Ishikawa (cell line): ENCODE data around the gene POMGNT2.

Experiments
- CEBPB ChIP-seq: IDR thresholded peaks from 2 replicates; pipeline ENCODE4 v1.6.1; 2012
- EGR1 ChIP-seq: IDR thresholded peaks from 2 replicates; pipeline ENCODE4 v1.6.1; 2012
- EP300 ChIP-seq: IDR thresholded peaks from 2 replicates; pipeline ENCODE4 v1.6.1; 2012; ENCODE audit warnings: borderline replicate concordance
- FOXM1 ChIP-seq: IDR thresholded peaks from 2 replicates; pipeline ENCODE4 v1.6.1; 2012; ENCODE audit warnings: low read depth, borderline replicate concordance
- RAD21 ChIP-seq: IDR thresholded peaks from 2 replicates; pipeline ENCODE4 v1.6.1; 2012; ENCODE audit warnings: low read depth
- TAF1 ChIP-seq: IDR thresholded peaks from 2 replicates; pipeline ENCODE4 v1.6.1; 2012; ENCODE audit warnings: low read depth, mild to moderate bottlenecking
- YY1 ChIP-seq: IDR thresholded peaks from 2 replicates; pipeline ENCODE4 v1.6.1; 2012; ENCODE audit warnings: low read depth
- ZBTB7A ChIP-seq: IDR thresholded peaks from 2 replicates; pipeline ENCODE4 v1.6.1; 2012; ENCODE audit warnings: low read depth
- TF ChIP-seq, protein P1 (sequence below): IDR thresholded peaks from 2 replicates; pipeline ENCODE4 v1.6.1; 2012; ENCODE audit warnings: low read depth, mild to moderate bottlenecking
- TF ChIP-seq, protein P2 (sequence below): IDR thresholded peaks from 2 replicates; pipeline ENCODE4 v1.6.1; 2012

GRCh38 chr3:43154980-43155379 is 49.1 kb upstream of the POMGNT2 start:
- TF ChIP-seq FOXM1 (no peak), CEBPB (no peak), TAF1 (no peak), RAD21 (no peak), EP300 (no peak), YY1 (no peak), EGR1 (no peak), ZBTB7A (no peak)
- TF ChIP-seq, protein P1, sequence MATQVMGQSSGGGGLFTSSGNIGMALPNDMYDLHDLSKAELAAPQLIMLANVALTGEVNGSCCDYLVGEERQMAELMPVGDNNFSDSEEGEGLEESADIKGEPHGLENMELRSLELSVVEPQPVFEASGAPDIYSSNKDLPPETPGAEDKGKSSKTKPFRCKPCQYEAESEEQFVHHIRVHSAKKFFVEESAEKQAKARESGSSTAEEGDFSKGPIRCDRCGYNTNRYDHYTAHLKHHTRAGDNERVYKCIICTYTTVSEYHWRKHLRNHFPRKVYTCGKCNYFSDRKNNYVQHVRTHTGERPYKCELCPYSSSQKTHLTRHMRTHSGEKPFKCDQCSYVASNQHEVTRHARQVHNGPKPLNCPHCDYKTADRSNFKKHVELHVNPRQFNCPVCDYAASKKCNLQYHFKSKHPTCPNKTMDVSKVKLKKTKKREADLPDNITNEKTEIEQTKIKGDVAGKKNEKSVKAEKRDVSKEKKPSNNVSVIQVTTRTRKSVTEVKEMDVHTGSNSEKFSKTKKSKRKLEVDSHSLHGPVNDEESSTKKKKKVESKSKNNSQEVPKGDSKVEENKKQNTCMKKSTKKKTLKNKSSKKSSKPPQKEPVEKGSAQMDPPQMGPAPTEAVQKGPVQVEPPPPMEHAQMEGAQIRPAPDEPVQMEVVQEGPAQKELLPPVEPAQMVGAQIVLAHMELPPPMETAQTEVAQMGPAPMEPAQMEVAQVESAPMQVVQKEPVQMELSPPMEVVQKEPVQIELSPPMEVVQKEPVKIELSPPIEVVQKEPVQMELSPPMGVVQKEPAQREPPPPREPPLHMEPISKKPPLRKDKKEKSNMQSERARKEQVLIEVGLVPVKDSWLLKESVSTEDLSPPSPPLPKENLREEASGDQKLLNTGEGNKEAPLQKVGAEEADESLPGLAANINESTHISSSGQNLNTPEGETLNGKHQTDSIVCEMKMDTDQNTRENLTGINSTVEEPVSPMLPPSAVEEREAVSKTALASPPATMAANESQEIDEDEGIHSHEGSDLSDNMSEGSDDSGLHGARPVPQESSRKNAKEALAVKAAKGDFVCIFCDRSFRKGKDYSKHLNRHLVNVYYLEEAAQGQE, result no peak
- TF ChIP-seq, protein P2, sequence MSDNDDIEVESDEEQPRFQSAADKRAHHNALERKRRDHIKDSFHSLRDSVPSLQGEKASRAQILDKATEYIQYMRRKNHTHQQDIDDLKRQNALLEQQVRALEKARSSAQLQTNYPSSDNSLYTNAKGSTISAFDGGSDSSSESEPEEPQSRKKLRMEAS, result no peak
